MM.1S (cell line): ENCODE results near the gene ZNF716.

Source experiments
- DNase-seq: peaks from one replicate; pipeline ENCODE4 v3.0.0-alpha.2; 2015
- H2AFZ ChIP-seq: fragments of 300-600 bp; sonication (generic); 2 replicates; pipeline ENCODE4 v1.6.0; 2016; ENCODE audit warnings: antibody characterized with exemption, low read length
- H3F3A ChIP-seq: fragments of 300-600 bp; sonication (generic); 2 replicates; pipeline ENCODE4 v1.6.1; 2016; ENCODE audit warnings: mild to moderate bottlenecking, antibody characterized with exemption, low read length, moderate library complexity, mixed read lengths; ENCODE audit not compliant: insufficient read depth
- H3K27ac ChIP-seq: fragments of 300-600 bp; sonication (generic); 2 replicates; pipeline ENCODE4 v1.5.1; 2016; ENCODE audit warnings: mild to moderate bottlenecking, low read length
- H3K27me3 ChIP-seq: fragments of 300-600 bp; sonication (generic); replicated peaks from 2 replicates; pipeline ENCODE4 v1.6.0; 2016; ENCODE audit warnings: low read length; ENCODE audit not compliant: insufficient read depth
- H3K36me3 ChIP-seq: fragments of 300-600 bp; sonication (generic); replicated peaks from 2 replicates; pipeline ENCODE4 v1.6.1; 2016; ENCODE audit warnings: mild to moderate bottlenecking, low read length, mixed read lengths; ENCODE audit not compliant: insufficient read depth
- H3K4me1 ChIP-seq: fragments of 300-600 bp; sonication (generic); 2 replicates; pipeline ENCODE4 v1.6.1; 2016; ENCODE audit warnings: low read length, mixed read lengths
- H3K4me2 ChIP-seq: fragments of 300-600 bp; sonication (generic); 2 replicates; pipeline ENCODE4 v1.6.0; 2016; ENCODE audit warnings: low read depth, low read length
- H3K4me3 ChIP-seq: fragments of 300-600 bp; sonication (generic); 2 replicates; pipeline ENCODE4 v1.5.1; 2016; ENCODE audit warnings: low read length, mixed read lengths
- H3K79me2 ChIP-seq: fragments of 300-600 bp; sonication (generic); 2 replicates; pipeline ENCODE4 v1.6.1; 2016; ENCODE audit warnings: mixed run types, low read length, mixed read lengths
- H3K9ac ChIP-seq: fragments of 300-600 bp; sonication (generic); 2 replicates; pipeline ENCODE4 v1.6.1; 2016; ENCODE audit warnings: low read length, mixed read lengths
- H3K9me2 ChIP-seq: fragments of 300-600 bp; sonication (generic); replicated peaks from 2 replicates; pipeline ENCODE4 v1.6.1; 2016; ENCODE audit warnings: mild to moderate bottlenecking, low read length, mixed read lengths; ENCODE audit not compliant: insufficient read depth
- H3K9me3 ChIP-seq: fragments of 300-600 bp; sonication (generic); replicated peaks from 2 replicates; pipeline ENCODE4 v1.6.1; 2016; ENCODE audit warnings: mild to moderate bottlenecking, low read length, mixed read lengths; ENCODE audit not compliant: insufficient read depth
- H4K20me1 ChIP-seq: fragments of 300-600 bp; sonication (generic); 2 replicates; pipeline ENCODE4 v1.6.1; 2016; ENCODE audit warnings: mild to moderate bottlenecking, low read length, moderate library complexity, mixed read lengths; ENCODE audit not compliant: insufficient read depth
- CTCF ChIP-seq: fragments of 300-600 bp; sonication (generic); IDR thresholded peaks from 2 replicates; pipeline ENCODE4 v1.5.1; 2016; ENCODE audit warnings: antibody characterized with exemption, low read length, mixed read lengths
- EZH2 ChIP-seq: fragments of 300-600 bp; sonication (generic); optimal IDR thresholded peaks from 2 replicates; pipeline ENCODE3; 2017; ENCODE audit warnings: low read depth, mild to moderate bottlenecking, antibody characterized with exemption, low read length, mixed read lengths
- EZH2phosphoT487 ChIP-seq: fragments of 300-600 bp; sonication (generic); IDR thresholded peaks from 2 replicates; pipeline ENCODE4 v1.6.1; 2018; ENCODE audit warnings: antibody characterized with exemption, low read length

ZNF716 gene

GRCh38 chr7:57427594-57427993, 22.4 kb upstream of the ZNF716 start:
- DNase-seq = no peak
- no peaks in the 10 kb centered on the region for H3K27me3 ChIP-seq
- no peaks in the 10 kb centered on the region for H3K36me3 ChIP-seq
- H3K4me3 ChIP-seq = no peak overlapping the region
- H4K20me1 ChIP-seq = no peaks in the 10 kb centered on the region
- TF ChIP-seq EZH2phosphoT487 = no peak
- TF ChIP-seq CTCF = no peak
- TF ChIP-seq EZH2 = no peak
- no peak overlapping the region for H3K9ac ChIP-seq
- no peak overlapping the region for H3K27ac ChIP-seq
- no peaks in the 10 kb centered on the region for H3K9me3 ChIP-seq
- no peaks in the 10 kb centered on the region for H3K4me1 ChIP-seq
- no peak overlapping the region for H3K4me2 ChIP-seq
- H2AFZ ChIP-seq = no peak overlapping the region
- H3K9me2 ChIP-seq = no peaks in the 10 kb centered on the region
- no peaks in the 10 kb centered on the region for H3F3A ChIP-seq
- no peaks in the 10 kb centered on the region for H3K79me2 ChIP-seq

DNA sequence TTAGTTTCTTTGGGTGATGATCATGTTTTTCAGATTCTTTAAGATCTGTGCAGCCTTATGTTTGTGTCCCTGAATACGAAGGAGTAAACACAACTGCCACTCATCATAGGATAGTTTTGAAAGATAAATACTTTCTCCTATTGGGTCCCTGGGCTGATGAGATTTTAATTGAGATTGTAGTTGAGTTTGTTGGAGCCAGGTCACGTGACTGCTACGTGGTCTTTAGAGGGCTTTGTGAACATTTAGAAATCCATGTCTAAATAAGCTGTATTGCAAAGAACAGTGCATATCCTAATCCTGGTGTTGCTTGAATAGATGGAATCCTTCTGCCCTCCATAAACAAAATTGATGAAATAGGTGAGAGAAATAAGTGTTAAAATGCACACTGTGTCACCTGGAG, 17.4 kb upstream of the ZNF716 start:
- Histone ChIP-seq H3K79me2 (no peaks in the 10 kb centered on the region), H3K9me2 (no peaks in the 10 kb centered on the region), H3K27me3 (no peaks in the 10 kb centered on the region), H4K20me1 (no peaks in the 10 kb centered on the region), H3F3A (no peaks in the 10 kb centered on the region), H3K9me3 (no peaks in the 10 kb centered on the region), H3K36me3 (no peaks in the 10 kb centered on the region), H3K4me1 (no peaks in the 10 kb centered on the region), H3K4me2 (no peak overlapping the region), H3K9ac (no peak overlapping the region), H3K27ac (no peak overlapping the region), H2AFZ (no peak overlapping the region), H3K4me3 (no peak overlapping the region)
- TF ChIP-seq EZH2phosphoT487 (no peak), CTCF (no peak), EZH2 (no peak)
- DNase-seq = no peak

GRCh38 chr7:57437581-57437980, 12.4 kb upstream of the ZNF716 start:
- Histone ChIP-seq H3F3A (no peaks in the 10 kb centered on the region), H3K27me3 (no peaks in the 10 kb centered on the region), H3K9me3 (no peaks in the 10 kb centered on the region), H3K36me3 (no peaks in the 10 kb centered on the region), H3K79me2 (no peaks in the 10 kb centered on the region), H3K4me2 (no peak overlapping the region), H3K9me2 (no peaks in the 10 kb centered on the region), H3K9ac (no peak overlapping the region), H3K4me1 (no peaks in the 10 kb centered on the region), H3K4me3 (no peak overlapping the region), H4K20me1 (no peaks in the 10 kb centered on the region), H3K27ac (no peak overlapping the region), H2AFZ (no peak overlapping the region)
- TF ChIP-seq EZH2phosphoT487 = no peak
- no peak for TF ChIP-seq EZH2
- no peak for TF ChIP-seq CTCF
- DNase-seq = no peak
